ENCODE data around the gene AAMP. TPM values are rescaled to one million over a fixed set of nuclear protein-coding genes. Genes with fewer than 3 reads are reported as not detected.

AAMP gene
- total and polyA plus RNA-seq, 2 donors (not counting 3 experiments of a cell fraction or from before 2014, with no cell fraction given), result 69.3 to 84.4 TPM

GRCh38 chr2:218223046-218223445 lies 46.9 kb downstream of the AAMP start:
- peak overlapping the region in 1 of 3 experiments; percentile 8 for H3K4me3 ChIP-seq (replicated peaks in 1 of 3; ENCODE audit: insufficient read depth in 1 of 3, low read depth in 1 of 3, low read length in 3 of 3)
- peak overlapping the region; percentile 53 for H3K27ac ChIP-seq (ENCODE audit: insufficient read depth, low read depth, low read length)
- H3K27me3 ChIP-seq (ENCODE audit: control insufficient read depth in 2 of 2, insufficient read depth in 2 of 2, low read length in 2 of 2), result no peaks in the 10 kb centered on the region
- TF ChIP-seq JUN (IDR thresholded peaks at IDR 0.05; ENCODE audit: borderline replicate concordance, insufficient read depth, insufficient read length, low read depth) (peak; percentile 31), POLR2A (IDR thresholded peaks at IDR 0.05; ENCODE audit: low read depth, low read length) (no peak), FOS (IDR thresholded peaks at IDR 0.05; ENCODE audit: borderline replicate concordance, insufficient read depth, low read length) (peak; percentile 33), EZH2 (IDR thresholded peaks at IDR 0.05; ENCODE audit: borderline replicate concordance, low read depth, low read length, severe bottlenecking) (no peak), GATA2 (IDR thresholded peaks at IDR 0.05; ENCODE audit: insufficient read depth, insufficient read length, low read depth, low read length) (peak; percentile 22), CTCF (IDR thresholded peaks at IDR 0.05; ENCODE audit: extremely low read depth in 1 of 2, insufficient read depth in 1 of 2, low read depth in 1 of 2, low read length in 2 of 2) (no peak), POLR2AphosphoS5 (IDR thresholded peaks at IDR 0.05; ENCODE audit: insufficient read depth, low read depth, low read length) (no peak)
- no peak overlapping the region for H2AFZ ChIP-seq (ENCODE audit: low read depth, low read length)
- peaks cover 11% of the 10 kb centered on the region for H4K20me1 ChIP-seq (replicated peaks; ENCODE audit: control insufficient read depth, extremely low read depth, insufficient read depth, low read length)
- no TSS peak for BruUV-seq (replicated peaks)
- ChIA-PET POLR2A (no interaction called here), CTCF (interaction anchor here (1.1 kb wide), 1 partner anchor 36 kb away, joined by 4 read pairs; no protein-coding TSS in a partner anchor)
- H3K36me3 ChIP-seq (ENCODE audit: control insufficient read depth in 2 of 2, extremely low read depth in 1 of 2, insufficient read depth in 2 of 2, low read length in 2 of 2), result peaks cover 10 to 30% of the 10 kb centered on the region in 2 experiments
- dilution Hi-C loops (cut with MboI; ENCODE audit: extremely low pct_ligation_motif_present, low sequenced_read_pairs), result no loop called here
- intact Hi-C loops (cut with micrococcal nuclease), result no loop called here
- DNase-seq (ENCODE audit: low read depth, low spot score) (peak; percentile 55), FAIRE-seq (peak; percentile 37)
- no peaks in the 10 kb centered on the region for H3K9me1 ChIP-seq (replicated peaks; ENCODE audit: control insufficient read depth, extremely low read depth, insufficient read depth, low read length)
- peaks cover 92% of the 10 kb centered on the region for H3K79me2 ChIP-seq (ENCODE audit: control insufficient read depth, insufficient read depth, low read length)
- H3K9ac ChIP-seq (replicated peaks; ENCODE audit: extremely low read depth, insufficient read depth, low read length), result no peak overlapping the region
- H3K9me3 ChIP-seq (replicated peaks; ENCODE audit: control insufficient read depth, insufficient read depth, low read length), result no peaks in the 10 kb centered on the region
- peak overlapping the region; percentile 74 for H3K4me2 ChIP-seq (ENCODE audit: insufficient read depth, low read length)
- H3K4me1 ChIP-seq (ENCODE audit: control insufficient read depth, extremely low read depth, insufficient read depth, low read length), result peaks cover 56% of the 10 kb centered on the region

Measured in endothelial cell of umbilical vein (primary cell).